Neural cell (in vitro differentiated cells): ENCODE results near the gene DCUN1D3. TPM values are rescaled to one million over a fixed set of nuclear protein-coding genes. Genes with fewer than 3 reads are reported as not detected.

ENCODE experiments used
- H2AFZ ChIP-seq: fragments of 200-600, 300-800 bp; sonication (generic), shearing (Covaris generic); 2 replicates; pipeline ENCODE4 v1.6.0; 2014; ENCODE audit warnings: low read depth, mild to moderate bottlenecking, antibody characterized with exemption, low read length, moderate library complexity
- H3F3A ChIP-seq: fragments of 200-600 bp; shearing (Covaris generic); 2 replicates; pipeline ENCODE4 v1.6.1; 2016; ENCODE audit warnings: mild to moderate bottlenecking, moderate library complexity, mixed read lengths, antibody characterized with exemption, low read length; ENCODE audit not compliant: insufficient read depth, poor library complexity, severe bottlenecking
- H3K27ac ChIP-seq: fragments of 200-600, 300-800 bp; sonication (generic), shearing (Covaris generic); 2 replicates; pipeline ENCODE4 v1.5.1; 2014; ENCODE audit warnings: mild to moderate bottlenecking, low read length, moderate library complexity
- H3K27me3 ChIP-seq: fragments of 300-800, 200-600 bp; sonication (generic), shearing (Covaris generic); 2 replicates; pipeline ENCODE4 v1.6.0; 2014; ENCODE audit warnings: mild to moderate bottlenecking, low read depth, low read length, moderate library complexity; ENCODE audit not compliant: insufficient read depth
- H3K36me3 ChIP-seq: fragments of 300-800, 200-600 bp; sonication (generic), shearing (Covaris generic); 2 replicates; pipeline ENCODE4 v1.5.1; 2014; ENCODE audit warnings: mild to moderate bottlenecking, antibody characterized with exemption, low read length, moderate library complexity; ENCODE audit not compliant: insufficient read depth
- H3K4me2 ChIP-seq: fragments of 300-800, 200-600 bp; sonication (generic), shearing (Covaris generic); 2 replicates; pipeline ENCODE4 v1.6.0; 2014; ENCODE audit warnings: mild to moderate bottlenecking, low read length
- H3K4me3 ChIP-seq: fragments of 300-800, 200-600 bp; sonication (generic), shearing (Covaris generic); 2 replicates; pipeline ENCODE4 v1.5.1; 2014; ENCODE audit warnings: mild to moderate bottlenecking, low read length, moderate library complexity
- H3K79me2 ChIP-seq: fragments of 200-600 bp; shearing (Covaris generic); replicated peaks from 2 replicates; pipeline ENCODE4 v1.6.0; 2014; ENCODE audit warnings: mild to moderate bottlenecking, low read length, moderate library complexity; ENCODE audit not compliant: insufficient read depth
- H3K9ac ChIP-seq: fragments of 300-800, 200-600 bp; sonication (generic), shearing (Covaris generic); 2 replicates; pipeline ENCODE4 v1.6.1; 2016; ENCODE audit warnings: mild to moderate bottlenecking, low read length, mixed read lengths
- H3K9me2 ChIP-seq: fragments of 200-600 bp; shearing (Covaris generic); 2 replicates; pipeline ENCODE4 v1.6.1; 2016; ENCODE audit warnings: mild to moderate bottlenecking, low read length, mixed read lengths; ENCODE audit not compliant: insufficient read depth
- H3K9me3 ChIP-seq: fragments of 200-600, 300-800 bp; sonication (generic), shearing (Covaris generic); 2 replicates; pipeline ENCODE4 v1.6.1; 2016; ENCODE audit warnings: mild to moderate bottlenecking, mixed run types, low read length, moderate library complexity, mixed read lengths
- H4K20me1 ChIP-seq: fragments of 200-600 bp; shearing (Covaris generic); 2 replicates; pipeline ENCODE4 v1.6.1; 2016; ENCODE audit warnings: mild to moderate bottlenecking, mixed run types; ENCODE audit not compliant: insufficient read depth
- EP300 ChIP-seq: fragments of 450-650 bp; conservative IDR thresholded peaks from 2 replicates; pipeline ENCODE4 v1.6.1; 2014; ENCODE audit warnings: antibody characterized with exemption, mild to moderate bottlenecking, moderate library complexity; ENCODE audit not compliant: poor library complexity, severe bottlenecking
- EZH2 ChIP-seq: fragments of 200-600, 300-800 bp; shearing (Covaris generic), sonication (generic); IDR thresholded peaks from 2 replicates; pipeline ENCODE4 v1.6.1; 2014; ENCODE audit warnings: antibody characterized with exemption, low read length, borderline replicate concordance, mild to moderate bottlenecking; ENCODE audit not compliant: insufficient read depth, poor library complexity, severe bottlenecking
- MXI1 ChIP-seq: fragments of 450-650 bp; conservative IDR thresholded peaks from 2 replicates; pipeline ENCODE4 v1.6.1; 2014; ENCODE audit warnings: antibody characterized with exemption, mild to moderate bottlenecking; ENCODE audit not compliant: poor library complexity, severe bottlenecking
- POLR2AphosphoS5 ChIP-seq: IDR thresholded peaks from 2 replicates; pipeline ENCODE4 v1.6.1; 2012
- RAD21 ChIP-seq: fragments of 450-650 bp; conservative IDR thresholded peaks from 2 replicates; pipeline ENCODE4 v1.6.1; 2014; ENCODE audit warnings: antibody characterized with exemption, mild to moderate bottlenecking, moderate library complexity
- SMC3 ChIP-seq: fragments of 450-650 bp; conservative IDR thresholded peaks from 2 replicates; pipeline ENCODE4 v1.6.1; 2014; ENCODE audit warnings: antibody characterized with exemption, mild to moderate bottlenecking, moderate library complexity; ENCODE audit not compliant: poor library complexity
- TAF1 ChIP-seq: IDR thresholded peaks from 2 replicates; pipeline ENCODE4 v1.6.1; 2012; ENCODE audit warnings: low read depth
- polyA plus RNA-seq: library from polyadenylated mRNA; depleted of rRNA; stranded (reverse); fragments of >200 nt; gene quantifications from 2 replicates; pipeline ENCODE4 v1.2.3, GENCODE V29; 2014
- TF ChIP-seq, protein P1 (sequence below): IDR thresholded peaks from 2 replicates; pipeline ENCODE4 v1.6.1; 2012; ENCODE audit warnings: borderline replicate concordance
- TF ChIP-seq, protein P2 (sequence below): fragments of 450-650 bp; IDR thresholded peaks from 2 replicates; pipeline ENCODE4 v1.5.1; 2014; ENCODE audit warnings: antibody characterized with exemption, mild to moderate bottlenecking, moderate library complexity; ENCODE audit not compliant: poor library complexity, severe bottlenecking

DCUN1D3 gene
- polyA plus RNA-seq, 1 donor from 2014 or later: 9.2 TPM

- H3K36me3 ChIP-seq: no peaks in the 10 kb centered on the region
- no peak overlapping the region for H3K4me2 ChIP-seq
- H4K20me1 ChIP-seq: no peaks in the 10 kb centered on the region
- no peak overlapping the region for H3K4me3 ChIP-seq
- TF ChIP-seq SMC3 (no peak), TAF1 (no peak), RAD21 (no peak), POLR2AphosphoS5 (no peak), EZH2 (no peak)
- TF ChIP-seq, protein P1, sequence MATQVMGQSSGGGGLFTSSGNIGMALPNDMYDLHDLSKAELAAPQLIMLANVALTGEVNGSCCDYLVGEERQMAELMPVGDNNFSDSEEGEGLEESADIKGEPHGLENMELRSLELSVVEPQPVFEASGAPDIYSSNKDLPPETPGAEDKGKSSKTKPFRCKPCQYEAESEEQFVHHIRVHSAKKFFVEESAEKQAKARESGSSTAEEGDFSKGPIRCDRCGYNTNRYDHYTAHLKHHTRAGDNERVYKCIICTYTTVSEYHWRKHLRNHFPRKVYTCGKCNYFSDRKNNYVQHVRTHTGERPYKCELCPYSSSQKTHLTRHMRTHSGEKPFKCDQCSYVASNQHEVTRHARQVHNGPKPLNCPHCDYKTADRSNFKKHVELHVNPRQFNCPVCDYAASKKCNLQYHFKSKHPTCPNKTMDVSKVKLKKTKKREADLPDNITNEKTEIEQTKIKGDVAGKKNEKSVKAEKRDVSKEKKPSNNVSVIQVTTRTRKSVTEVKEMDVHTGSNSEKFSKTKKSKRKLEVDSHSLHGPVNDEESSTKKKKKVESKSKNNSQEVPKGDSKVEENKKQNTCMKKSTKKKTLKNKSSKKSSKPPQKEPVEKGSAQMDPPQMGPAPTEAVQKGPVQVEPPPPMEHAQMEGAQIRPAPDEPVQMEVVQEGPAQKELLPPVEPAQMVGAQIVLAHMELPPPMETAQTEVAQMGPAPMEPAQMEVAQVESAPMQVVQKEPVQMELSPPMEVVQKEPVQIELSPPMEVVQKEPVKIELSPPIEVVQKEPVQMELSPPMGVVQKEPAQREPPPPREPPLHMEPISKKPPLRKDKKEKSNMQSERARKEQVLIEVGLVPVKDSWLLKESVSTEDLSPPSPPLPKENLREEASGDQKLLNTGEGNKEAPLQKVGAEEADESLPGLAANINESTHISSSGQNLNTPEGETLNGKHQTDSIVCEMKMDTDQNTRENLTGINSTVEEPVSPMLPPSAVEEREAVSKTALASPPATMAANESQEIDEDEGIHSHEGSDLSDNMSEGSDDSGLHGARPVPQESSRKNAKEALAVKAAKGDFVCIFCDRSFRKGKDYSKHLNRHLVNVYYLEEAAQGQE: no peak
- no peaks in the 10 kb centered on the region for H3K9me3 ChIP-seq
- H3K79me2 ChIP-seq: no peaks in the 10 kb centered on the region
- H3K27me3 ChIP-seq: no peaks in the 10 kb centered on the region
- no peak overlapping the region for H3K27ac ChIP-seq
- H3K9me2 ChIP-seq: no peaks in the 10 kb centered on the region
- H2AFZ ChIP-seq: no peak overlapping the region
- H3F3A ChIP-seq: no peaks in the 10 kb centered on the region
- H3K9ac ChIP-seq: no peak overlapping the region
Measured at GRCh38 chr16:20812510-20812909, 87.6 kb downstream of the DCUN1D3 start.

DNA sequence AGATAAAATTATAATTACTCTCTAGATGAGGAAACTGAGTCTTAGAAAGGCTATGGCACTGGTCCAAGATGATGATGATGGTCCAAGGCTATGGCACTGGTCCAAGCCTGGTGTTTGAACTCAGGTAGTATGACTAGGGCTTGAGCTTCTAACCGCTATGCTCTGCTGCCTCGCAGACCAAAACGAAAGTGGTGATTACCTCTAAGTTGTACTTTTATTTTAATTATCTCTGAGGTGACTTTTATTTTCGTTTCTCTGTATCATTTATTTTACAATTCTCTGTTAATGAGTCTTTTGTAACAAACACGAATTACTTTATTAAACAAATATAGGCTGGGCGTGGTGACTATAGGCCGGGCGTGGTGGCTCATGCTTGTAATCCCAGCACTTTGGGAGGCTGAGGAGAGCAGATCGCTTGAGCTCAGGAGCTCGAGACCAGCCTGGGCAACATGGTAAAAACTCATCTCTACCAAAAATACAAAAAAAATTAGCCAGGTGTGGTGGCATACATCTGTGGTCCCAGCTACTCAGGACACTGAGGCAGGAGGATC lies 88.2 kb downstream of the DCUN1D3 start:
- Histone ChIP-seq H3F3A (no peaks in the 10 kb centered on the region), H3K27me3 (no peaks in the 10 kb centered on the region), H3K4me2 (no peak overlapping the region), H3K9me3 (no peaks in the 10 kb centered on the region), H2AFZ (no peak overlapping the region), H3K27ac (no peak overlapping the region), H3K36me3 (no peaks in the 10 kb centered on the region), H3K79me2 (no peaks in the 10 kb centered on the region), H3K9ac (no peak overlapping the region), H4K20me1 (no peaks in the 10 kb centered on the region), H3K4me3 (no peak overlapping the region), H3K9me2 (no peaks in the 10 kb centered on the region)
- TF ChIP-seq EZH2 (no peak), MXI1 (no peak), POLR2AphosphoS5 (no peak), TAF1 (no peak), RAD21 (no peak), SMC3 (no peak), EP300 (no peak)
- TF ChIP-seq, protein P2, sequence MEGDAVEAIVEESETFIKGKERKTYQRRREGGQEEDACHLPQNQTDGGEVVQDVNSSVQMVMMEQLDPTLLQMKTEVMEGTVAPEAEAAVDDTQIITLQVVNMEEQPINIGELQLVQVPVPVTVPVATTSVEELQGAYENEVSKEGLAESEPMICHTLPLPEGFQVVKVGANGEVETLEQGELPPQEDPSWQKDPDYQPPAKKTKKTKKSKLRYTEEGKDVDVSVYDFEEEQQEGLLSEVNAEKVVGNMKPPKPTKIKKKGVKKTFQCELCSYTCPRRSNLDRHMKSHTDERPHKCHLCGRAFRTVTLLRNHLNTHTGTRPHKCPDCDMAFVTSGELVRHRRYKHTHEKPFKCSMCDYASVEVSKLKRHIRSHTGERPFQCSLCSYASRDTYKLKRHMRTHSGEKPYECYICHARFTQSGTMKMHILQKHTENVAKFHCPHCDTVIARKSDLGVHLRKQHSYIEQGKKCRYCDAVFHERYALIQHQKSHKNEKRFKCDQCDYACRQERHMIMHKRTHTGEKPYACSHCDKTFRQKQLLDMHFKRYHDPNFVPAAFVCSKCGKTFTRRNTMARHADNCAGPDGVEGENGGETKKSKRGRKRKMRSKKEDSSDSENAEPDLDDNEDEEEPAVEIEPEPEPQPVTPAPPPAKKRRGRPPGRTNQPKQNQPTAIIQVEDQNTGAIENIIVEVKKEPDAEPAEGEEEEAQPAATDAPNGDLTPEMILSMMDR: no peak
- TF ChIP-seq, protein P1: no peak
